NCI-H187 (cell line): ENCODE measurements around the gene B4GALT4.
"Not testable (repeated sequence)": the region's sequence is repeated elsewhere in the genome, so short reads cannot be mapped to it uniquely, and the experiment has no call there.

Source experiments
- DNase-seq, 2 experiments: peaks; one replicate each; lab custom pipeline; 2025; lab: John Stamatoyannopoulos, UW

B4GALT4 gene, protein sequence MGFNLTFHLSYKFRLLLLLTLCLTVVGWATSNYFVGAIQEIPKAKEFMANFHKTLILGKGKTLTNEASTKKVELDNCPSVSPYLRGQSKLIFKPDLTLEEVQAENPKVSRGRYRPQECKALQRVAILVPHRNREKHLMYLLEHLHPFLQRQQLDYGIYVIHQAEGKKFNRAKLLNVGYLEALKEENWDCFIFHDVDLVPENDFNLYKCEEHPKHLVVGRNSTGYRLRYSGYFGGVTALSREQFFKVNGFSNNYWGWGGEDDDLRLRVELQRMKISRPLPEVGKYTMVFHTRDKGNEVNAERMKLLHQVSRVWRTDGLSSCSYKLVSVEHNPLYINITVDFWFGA

GRCh38 chr3:119240591-119241434 lies at the start of gene B4GALT4:
TSS of gene B4GALT4 (minus strand) at chr3:119240878. CDS start at chr3:119230099, 10,779 bp downstream.
- peak; percentile 53 to 80 for DNase-seq

DNA sequence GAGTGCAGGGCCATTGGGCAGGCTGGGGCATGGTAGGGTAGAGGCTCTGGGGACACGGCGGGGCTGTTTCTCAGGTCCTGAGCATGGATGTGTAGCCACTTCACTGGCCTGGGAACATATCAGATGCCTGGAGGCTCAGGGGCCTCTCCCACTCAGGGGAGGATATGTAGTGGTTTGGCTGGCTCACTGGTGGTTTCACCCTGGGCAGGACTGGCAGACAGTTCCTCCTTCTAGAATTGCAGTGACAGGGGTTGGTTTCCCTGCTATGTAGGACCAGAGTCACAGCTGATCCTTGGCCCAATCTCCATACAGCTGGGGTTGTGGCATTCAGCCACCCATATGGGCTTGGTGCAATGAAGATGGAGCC lies 48.7 kb upstream of the B4GALT4 start:
- no peak for DNase-seq

DNA sequence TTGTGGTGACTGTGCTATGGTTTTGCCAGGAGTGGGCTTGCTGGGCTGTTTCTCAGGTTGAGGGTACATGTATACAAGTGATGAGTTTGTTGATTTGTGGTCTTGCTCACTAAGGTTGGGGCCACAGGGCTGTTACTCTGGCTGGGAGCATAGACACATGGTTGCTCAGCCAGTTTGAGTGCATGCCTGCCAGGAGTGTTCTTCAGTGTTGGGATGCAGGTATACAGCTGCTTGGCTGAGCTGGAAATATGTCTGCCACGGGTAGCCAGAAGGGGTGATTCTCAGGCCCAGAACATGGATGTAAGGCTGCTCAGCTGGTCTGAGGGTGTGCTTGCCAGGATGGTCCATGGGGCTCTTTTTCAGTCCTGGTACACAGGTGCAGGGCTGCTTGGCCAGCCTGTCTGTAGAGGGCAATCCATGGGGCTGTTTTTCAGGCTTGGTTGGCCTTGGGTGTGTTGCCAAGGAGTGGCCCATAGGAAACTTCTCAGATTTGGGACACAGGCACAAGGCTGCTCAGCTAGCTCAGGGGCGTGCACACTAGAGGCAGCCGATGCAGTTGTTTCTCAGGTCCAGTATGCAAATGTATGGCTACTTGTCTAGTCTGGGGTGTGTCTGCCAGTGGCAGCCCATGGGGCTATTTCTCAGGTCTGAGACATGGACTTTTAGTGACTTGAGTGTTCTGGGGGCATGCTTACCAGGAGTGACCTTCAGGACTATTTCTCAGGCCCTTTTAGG lies 48.2 kb upstream of the B4GALT4 start:
- DNase-seq = no peak

DNA sequence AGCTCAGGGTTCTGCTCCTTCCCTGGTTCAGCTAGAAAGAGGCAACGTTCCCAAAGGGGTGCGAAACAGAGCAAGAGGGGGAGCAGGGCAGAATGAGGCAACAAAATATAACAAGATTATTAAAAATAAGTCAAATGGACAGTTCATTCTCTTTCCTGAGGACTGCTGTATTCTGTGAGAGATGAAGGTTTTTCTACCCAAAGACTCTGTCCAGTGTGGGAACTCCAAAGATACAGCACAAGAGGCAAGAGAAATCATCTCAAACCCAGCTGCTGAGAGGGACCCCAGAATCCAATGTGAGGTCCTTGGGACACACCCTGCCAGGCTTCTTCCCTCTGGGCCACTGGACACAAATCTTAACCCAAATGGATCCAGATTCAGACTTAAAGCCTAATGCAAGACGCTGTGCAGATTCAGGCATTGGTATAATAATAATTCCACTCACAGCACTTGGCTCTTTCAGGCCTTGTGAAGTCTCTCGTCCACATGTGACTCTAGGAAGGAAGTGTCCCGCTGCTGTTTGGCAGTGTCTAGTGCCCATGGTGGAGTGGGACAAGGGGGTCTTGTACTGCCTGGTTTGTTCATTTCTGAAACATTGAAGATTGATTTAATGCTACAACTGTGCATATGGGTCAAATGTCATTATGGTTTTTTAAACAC lies 39.0 kb upstream of the B4GALT4 start:
- no peak for DNase-seq

GRCh38 chr3:119279101-119279554 lies 38.5 kb upstream of the B4GALT4 start:
- DNase-seq = no peak

DNA sequence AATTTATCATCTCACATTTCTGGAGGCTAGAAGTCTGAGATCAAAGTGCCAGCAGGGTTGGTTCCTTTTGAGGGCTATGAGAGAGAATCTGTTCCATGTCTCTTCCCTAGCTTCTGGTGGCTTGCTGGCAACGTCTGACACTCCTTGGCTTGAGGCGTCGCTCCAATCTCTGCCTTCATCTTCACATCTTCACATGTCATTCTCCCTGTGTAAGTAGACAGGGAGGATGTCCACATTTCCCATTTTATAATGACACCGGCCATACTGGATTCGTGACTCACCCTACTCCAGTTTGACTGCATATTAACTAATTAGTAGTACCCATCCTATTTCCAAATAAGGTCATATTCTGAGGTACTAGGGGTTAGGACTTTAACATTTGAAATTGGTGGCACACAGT lies 36.0 kb upstream of the B4GALT4 start:
- no peak for DNase-seq

- DNase-seq = not testable (repeated sequence)
These were observed 29.5 kb upstream of the B4GALT4 start for GRCh38 chr3:119270212-119270611.

DNA sequence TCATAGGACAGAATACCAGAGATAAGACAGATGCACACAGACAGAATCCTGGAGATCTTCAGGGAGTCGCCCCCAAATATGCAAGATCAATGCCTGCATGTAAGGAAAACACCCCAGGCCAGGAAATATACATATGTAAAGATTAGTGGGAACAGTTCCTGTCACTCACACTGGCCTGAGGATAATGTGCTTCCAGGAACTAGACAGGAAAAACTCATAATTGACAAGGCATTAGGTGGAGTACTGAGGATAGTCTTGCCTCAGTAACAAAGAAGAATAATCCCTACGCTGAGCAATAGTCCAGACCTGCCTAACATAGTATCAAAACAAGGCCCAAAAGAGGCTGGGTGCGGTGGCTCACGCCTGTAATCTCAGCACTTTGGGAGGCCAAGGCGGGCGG lies 20.4 kb upstream of the B4GALT4 start:
- no peak for DNase-seq

DNA sequence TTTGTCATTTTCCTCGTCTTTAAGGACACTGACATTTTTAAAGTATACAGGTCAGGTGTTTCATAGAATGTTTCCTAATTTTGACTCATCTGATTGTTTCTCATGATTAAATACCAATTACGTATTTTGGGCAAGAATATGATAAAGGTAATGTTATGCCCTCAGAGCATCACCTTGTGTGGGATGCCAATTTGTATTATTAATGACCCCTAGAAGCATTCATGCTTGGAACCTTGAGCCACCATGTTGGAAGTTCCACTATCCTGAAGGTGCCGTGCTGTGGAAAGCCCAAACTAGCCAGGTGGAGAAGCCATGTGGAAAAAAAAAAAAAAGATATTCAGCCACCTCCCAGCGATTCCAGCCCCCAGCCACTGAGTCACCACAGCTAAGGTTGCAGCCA lies 19.1 kb upstream of the B4GALT4 start:
- DNase-seq = no peak

GRCh38 chr3:119258915-119259314 lies 18.2 kb upstream of the B4GALT4 start:
- DNase-seq = no peak

GRCh38 chr3:119257654-119258410 lies 17.2 kb upstream of the B4GALT4 start:
- DNase-seq = no peak

GRCh38 chr3:119257111-119257510 lies 16.4 kb upstream of the B4GALT4 start:
- no peak for DNase-seq

DNA sequence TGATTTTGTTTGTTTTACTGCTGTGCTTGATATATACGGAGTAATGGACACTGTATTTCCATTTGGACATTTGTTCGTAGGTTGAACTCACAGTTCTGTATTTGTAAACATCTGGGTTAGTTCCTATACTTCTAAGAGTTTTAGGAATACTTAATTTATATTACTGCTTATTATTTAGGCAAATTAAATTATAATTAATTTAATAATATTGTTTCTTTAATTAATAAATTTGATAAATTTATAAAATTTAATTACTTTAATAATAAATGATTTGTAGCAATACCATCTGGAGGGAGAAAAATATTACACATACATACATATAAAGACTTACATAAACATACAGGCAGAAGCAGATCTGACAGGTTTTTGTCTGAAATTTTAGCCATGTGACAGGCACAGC lies 14.5 kb upstream of the B4GALT4 start:
- no peak for DNase-seq

DNA sequence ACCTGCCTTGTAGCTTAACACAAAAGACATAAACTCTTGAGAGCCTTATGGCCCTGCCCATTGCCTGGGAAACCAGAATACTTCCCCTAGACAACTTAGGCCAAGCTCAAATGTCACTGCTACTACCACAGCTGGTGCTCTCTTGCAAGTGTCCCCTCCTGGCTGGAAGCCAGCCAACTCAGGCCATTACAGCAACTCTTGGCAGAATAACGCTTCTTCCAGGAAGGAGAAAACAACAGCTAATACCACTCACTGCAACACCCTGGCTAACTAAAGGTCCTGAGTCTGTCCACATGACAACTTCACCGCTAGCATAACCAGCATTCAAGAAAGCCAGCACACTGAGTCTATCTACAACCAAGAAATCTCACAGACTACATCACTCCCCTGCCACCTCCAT lies 5.1 kb upstream of the B4GALT4 start:
- peak in 1 of 2 experiments; percentile 14 for DNase-seq

GRCh38 chr3:119243712-119244111 lies 3.0 kb upstream of the B4GALT4 start:
- DNase-seq = no peak

- not testable (repeated sequence) for DNase-seq
These were observed 2.4 kb upstream of the B4GALT4 start for GRCh38 chr3:119243058-119243529.

GRCh38 chr3:119242387-119243057 lies 1.8 kb upstream of the B4GALT4 start:
- DNase-seq = not testable (repeated sequence)

- DNase-seq = no peak
These were observed 532 bp downstream of the B4GALT4 start for GRCh38 chr3:119240101-119240590.

DNA sequence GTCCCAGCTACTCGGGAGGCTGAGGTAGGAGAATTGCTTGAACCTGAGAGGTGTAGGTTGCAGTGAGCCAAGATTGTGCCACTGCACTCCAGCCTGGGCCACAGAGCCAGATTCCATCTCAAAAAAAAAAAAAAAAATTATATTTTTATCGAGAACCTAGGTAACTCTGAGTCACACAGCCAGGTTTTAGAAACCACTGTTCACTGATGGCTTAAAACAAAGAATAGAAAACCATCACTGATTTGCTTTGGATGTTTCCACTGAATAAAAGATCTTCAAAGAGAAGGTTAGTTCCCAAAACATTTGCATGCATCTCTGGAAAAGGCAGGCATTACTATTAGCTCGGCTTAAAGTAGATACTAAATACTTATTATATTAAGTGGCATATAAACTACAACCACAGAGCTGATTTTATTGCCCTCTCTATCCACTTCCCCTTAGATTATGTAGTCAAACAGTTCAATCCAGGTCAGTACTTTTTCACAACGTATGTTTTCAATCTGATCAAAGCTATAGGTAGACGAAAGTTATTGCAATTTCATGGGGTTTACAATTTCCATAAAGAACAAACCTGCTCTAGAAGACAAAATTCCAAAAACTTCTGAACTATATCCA lies 1.4 kb downstream of the B4GALT4 start:
- no peak for DNase-seq

GRCh38 chr3:119238363-119238762 lies 2.3 kb downstream of the B4GALT4 start:
- no peak for DNase-seq
